ENCODE data around the gene TP53BP2. TPM values are rescaled to one million over a fixed set of nuclear protein-coding genes. Genes with fewer than 3 reads are reported as not detected.
"Not testable (repeated sequence)": the region's sequence is repeated elsewhere in the genome, so short reads cannot be mapped to it uniquely, and the experiment has no call there.

Gene TP53BP2
- total RNA-seq, 6 experiments from 2014 or later: 13.7 to 46.4 (median 19.0) TPM

GRCh38 chr1:223873044-223873443, 27.3 kb upstream of the TP53BP2 start:
- Histone ChIP-seq H3K4me3 (no peak overlapping the region), H3K27ac (no peak overlapping the region), H3K36me3 (no peaks in the 10 kb centered on the region), H3K27me3 (no peaks in the 10 kb centered on the region), H3K4me1 (no peaks in the 10 kb centered on the region), H3K9me3 (no peaks in the 10 kb centered on the region)
- no peak for TF ChIP-seq POLR2A (IDR thresholded peaks at IDR 0.05)
- TF ChIP-seq CTCF (IDR thresholded peaks at IDR 0.05): no peak
- intact Hi-C loops (cut with DNase I): no loop called here
- ATAC-seq (no peak), DNase-seq (no peak)
- 81% methylated on average over 5 of the region's 5 CpGs for WGBS (ENCODE audit: insufficient coverage, low coverage, low lambda C conversion rate, missing lambda C conversion rate)

GRCh38 chr1:223872308-223872901, 26.7 kb upstream of the TP53BP2 start:
- ATAC-seq (no peak), DNase-seq (no peak)
- no peak overlapping the region for H3K27ac ChIP-seq
- intact Hi-C loops (cut with DNase I): no loop called here
- 74% methylated on average over 4 of the region's 5 CpGs for WGBS (ENCODE audit: insufficient coverage, low coverage, low lambda C conversion rate, missing lambda C conversion rate)
- H3K36me3 ChIP-seq: no peaks in the 10 kb centered on the region
- H3K9me3 ChIP-seq: no peaks in the 10 kb centered on the region
- no peak overlapping the region for H3K4me3 ChIP-seq
- no peaks in the 10 kb centered on the region for H3K27me3 ChIP-seq
- TF ChIP-seq POLR2A (IDR thresholded peaks at IDR 0.05): no peak
- H3K4me1 ChIP-seq: no peaks in the 10 kb centered on the region

GRCh38 chr1:223870617-223871574, 25.1 kb upstream of the TP53BP2 start:
- H3K4me3 ChIP-seq: no peak overlapping the region
- 64% methylated on average over 7 of the region's 14 CpGs for WGBS (ENCODE audit: insufficient coverage, low coverage, low lambda C conversion rate, missing lambda C conversion rate)
- no peaks in the 10 kb centered on the region for H3K27me3 ChIP-seq
- no peak overlapping the region for H3K27ac ChIP-seq
- intact Hi-C loops (cut with DNase I): no loop called here
- DNase-seq: peak in 1 of 3 donors; percentile 28
- no peaks in the 10 kb centered on the region for H3K36me3 ChIP-seq
- no peak for TF ChIP-seq CTCF (IDR thresholded peaks at IDR 0.05)
- no peak for TF ChIP-seq POLR2A (IDR thresholded peaks at IDR 0.05)
- H3K4me1 ChIP-seq: no peaks in the 10 kb centered on the region
- H3K9me3 ChIP-seq: no peaks in the 10 kb centered on the region
- ATAC-seq: peak; percentile 24 to 52 (median 32)

- H3K27me3 ChIP-seq; DNase-seq; H3K4me1 ChIP-seq; H3K9me3 ChIP-seq; intact Hi-C loops (cut with DNase I); H3K27ac ChIP-seq; H3K36me3 ChIP-seq; H3K4me3 ChIP-seq; ATAC-seq: not testable (repeated sequence)
- 93% methylated on average over 5 of the region's 19 CpGs for WGBS (ENCODE audit: insufficient coverage, low coverage, low lambda C conversion rate, missing lambda C conversion rate)
Observed at GRCh38 chr1:223864599-223865368, 19.0 kb upstream of the TP53BP2 start.

GRCh38 chr1:223864084-223864483, 18.3 kb upstream of the TP53BP2 start:
- Histone ChIP-seq H3K9me3 (no peaks in the 10 kb centered on the region), H3K4me3 (no peak overlapping the region), H3K36me3 (no peaks in the 10 kb centered on the region), H3K27me3 (no peaks in the 10 kb centered on the region), H3K27ac (no peak overlapping the region), H3K4me1 (no peaks in the 10 kb centered on the region)
- WGBS (ENCODE audit: insufficient coverage, low coverage, low lambda C conversion rate, missing lambda C conversion rate): no CpG with 5 or more reads among the region's 17 CpGs
- ATAC-seq (no peak), DNase-seq (no peak)
- TF ChIP-seq CTCF (IDR thresholded peaks at IDR 0.05) (no peak), POLR2A (IDR thresholded peaks at IDR 0.05) (no peak)
- intact Hi-C loops (cut with DNase I): no loop called here
